22Rv1 (cell line): Measurements from ENCODE around the gene ZNF235.
"Not testable (repeated sequence)": the region's sequence is repeated elsewhere in the genome, so short reads cannot be mapped to it uniquely, and the experiment has no call there.

ENCODE experiments used
- CTCF ChIP-seq: fragments of 450-650 bp; IDR thresholded peaks from 2 replicates; pipeline ENCODE4 v1.5.1; 2017; ENCODE audit warnings: mild to moderate bottlenecking
- ZFX ChIP-seq: fragments of 450-650 bp; IDR thresholded peaks from 2 replicates; pipeline ENCODE4 v1.6.1; 2017; ENCODE audit warnings: antibody characterized with exemption, borderline replicate concordance

DNA sequence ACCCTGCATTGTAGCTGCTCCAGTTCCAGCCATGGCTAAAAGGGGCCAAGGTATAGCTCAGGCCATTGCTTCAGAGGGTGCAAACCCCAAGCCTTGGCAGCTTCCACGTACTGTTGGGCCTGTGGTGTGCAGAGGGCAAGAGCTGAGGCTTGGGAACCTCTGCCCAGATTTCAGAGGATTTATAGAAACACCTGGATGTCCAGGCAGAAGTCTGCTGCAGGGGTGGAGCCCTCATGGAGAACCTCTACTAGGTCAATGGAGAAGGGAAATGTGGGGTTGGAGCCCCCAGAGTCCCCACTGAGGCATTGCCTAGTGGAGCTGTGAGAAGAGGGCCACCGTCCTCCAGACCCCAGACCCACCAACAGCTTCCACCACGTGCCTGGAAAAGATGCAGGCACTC, 29.8 kb upstream of the ZNF235 start:
- TF ChIP-seq CTCF, ZFX: not testable (repeated sequence)
